Measurements from ENCODE around the gene SBF1. TPM values are rescaled to one million over a fixed set of nuclear protein-coding genes. Genes with fewer than 3 reads are reported as not detected.

Gene SBF1
- total and polyA plus RNA-seq, 2 donors (not counting 1 experiment from before 2014, with no cell fraction given): 13.5 to 75.8 TPM

DNA sequence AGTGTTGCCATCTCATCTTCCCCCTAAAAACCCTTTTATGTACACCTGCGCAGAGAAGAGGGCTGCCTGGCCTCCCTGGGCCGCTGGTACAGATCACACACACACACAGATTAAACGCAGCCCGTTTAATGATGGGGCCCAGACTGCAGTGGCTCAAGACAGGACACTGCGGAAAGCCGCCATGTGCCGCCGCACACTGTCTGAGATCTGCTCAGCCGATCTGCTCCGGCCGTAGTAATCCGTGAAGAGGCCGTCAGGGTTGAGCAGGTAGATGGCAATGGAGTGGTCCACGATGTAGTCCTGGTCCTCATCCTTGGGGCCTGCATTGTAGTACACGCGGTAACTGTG is 48.6 kb upstream of the SBF1 start:
- Histone ChIP-seq H3K9me3 (ENCODE audit: control insufficient read depth, insufficient read depth, low read depth, low read length) (no peaks in the 10 kb centered on the region), H3K4me3 (replicated peaks in 1 of 4; ENCODE audit: control extremely low read depth in 1 of 4, insufficient read depth in 1 of 4, low read depth in 3 of 4, low read length in 4 of 4) (no peak overlapping the region), H3K4me2 (ENCODE audit: extremely low read depth, insufficient read depth, low read length) (no peak overlapping the region), H3K27ac (ENCODE audit: insufficient read depth, low read length) (no peak overlapping the region), H3K79me2 (ENCODE audit: control insufficient read depth, insufficient read depth, low read length) (peaks cover 18% of the 10 kb centered on the region), H3K9ac (ENCODE audit: insufficient read depth, low read length) (no peak overlapping the region), H3K4me1 (ENCODE audit: control insufficient read depth, extremely low read depth, insufficient read depth, low read length) (peaks cover 11% of the 10 kb centered on the region), H3K36me3 (ENCODE audit: control insufficient read depth, insufficient read depth, low read length) (peaks cover 19% of the 10 kb centered on the region), H4K20me1 (ENCODE audit: control insufficient read depth, extremely low read depth, insufficient read depth, low read length) (no peaks in the 10 kb centered on the region), H3K27me3 (ENCODE audit: control insufficient read depth, insufficient read depth, low read length) (no peaks in the 10 kb centered on the region), H2AFZ (ENCODE audit: low read length) (no peak overlapping the region)
- no peak for DNase-seq (ENCODE audit: low read depth in 2 of 2)
- TF ChIP-seq, protein P1, sequence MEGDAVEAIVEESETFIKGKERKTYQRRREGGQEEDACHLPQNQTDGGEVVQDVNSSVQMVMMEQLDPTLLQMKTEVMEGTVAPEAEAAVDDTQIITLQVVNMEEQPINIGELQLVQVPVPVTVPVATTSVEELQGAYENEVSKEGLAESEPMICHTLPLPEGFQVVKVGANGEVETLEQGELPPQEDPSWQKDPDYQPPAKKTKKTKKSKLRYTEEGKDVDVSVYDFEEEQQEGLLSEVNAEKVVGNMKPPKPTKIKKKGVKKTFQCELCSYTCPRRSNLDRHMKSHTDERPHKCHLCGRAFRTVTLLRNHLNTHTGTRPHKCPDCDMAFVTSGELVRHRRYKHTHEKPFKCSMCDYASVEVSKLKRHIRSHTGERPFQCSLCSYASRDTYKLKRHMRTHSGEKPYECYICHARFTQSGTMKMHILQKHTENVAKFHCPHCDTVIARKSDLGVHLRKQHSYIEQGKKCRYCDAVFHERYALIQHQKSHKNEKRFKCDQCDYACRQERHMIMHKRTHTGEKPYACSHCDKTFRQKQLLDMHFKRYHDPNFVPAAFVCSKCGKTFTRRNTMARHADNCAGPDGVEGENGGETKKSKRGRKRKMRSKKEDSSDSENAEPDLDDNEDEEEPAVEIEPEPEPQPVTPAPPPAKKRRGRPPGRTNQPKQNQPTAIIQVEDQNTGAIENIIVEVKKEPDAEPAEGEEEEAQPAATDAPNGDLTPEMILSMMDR (conservative IDR thresholded peaks at IDR 0.05 in 1 of 2, IDR thresholded peaks at IDR 0.05 in 1 of 2; ENCODE audit: low read depth in 1 of 2, low read length in 2 of 2): no peak
- TF ChIP-seq EZH2 (IDR thresholded peaks at IDR 0.05; ENCODE audit: low read length, missing control alignments): no peak

DNA sequence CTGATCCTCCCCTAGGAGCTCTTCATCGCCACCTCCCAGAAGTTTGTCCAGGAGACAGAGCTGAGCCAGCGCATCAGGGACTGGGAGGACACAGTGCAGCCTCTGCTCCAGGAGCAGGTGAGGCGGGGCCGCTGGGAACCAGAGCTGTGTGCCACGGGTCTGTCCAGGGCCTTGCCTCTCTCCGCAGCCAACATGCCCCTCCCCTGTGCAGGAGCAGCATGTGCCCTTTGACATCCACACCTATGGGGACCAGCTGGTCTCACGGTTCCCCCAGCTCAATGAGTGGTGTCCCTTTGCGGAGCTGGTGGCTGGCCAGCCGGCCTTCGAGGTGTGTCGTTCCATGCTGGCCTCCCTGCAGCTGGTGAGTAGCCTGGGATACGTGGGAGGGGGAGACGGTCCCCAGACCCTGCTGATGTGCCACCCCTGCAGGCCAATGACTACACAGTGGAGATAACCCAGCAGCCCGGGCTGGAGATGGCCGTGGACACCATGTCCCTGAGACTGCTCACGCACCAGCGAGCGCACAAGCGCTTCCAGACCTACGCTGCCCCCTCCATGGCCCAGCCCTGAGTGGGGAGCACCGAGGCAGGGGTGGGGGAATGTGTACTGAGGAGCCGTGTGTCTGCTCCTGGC is 48.1 kb upstream of the SBF1 start:
- Histone ChIP-seq H3K79me2 (ENCODE audit: control insufficient read depth, insufficient read depth, low read length) (peaks cover 18% of the 10 kb centered on the region), H3K9ac (ENCODE audit: insufficient read depth, low read length) (no peak overlapping the region), H2AFZ (ENCODE audit: low read length) (no peak overlapping the region), H3K4me2 (ENCODE audit: extremely low read depth, insufficient read depth, low read length) (no peak overlapping the region), H3K9me3 (ENCODE audit: control insufficient read depth, insufficient read depth, low read depth, low read length) (no peaks in the 10 kb centered on the region), H3K4me1 (ENCODE audit: control insufficient read depth, extremely low read depth, insufficient read depth, low read length) (peaks cover 11% of the 10 kb centered on the region), H3K36me3 (ENCODE audit: control insufficient read depth, insufficient read depth, low read length) (peaks cover 21% of the 10 kb centered on the region), H3K27ac (ENCODE audit: insufficient read depth, low read length) (no peak overlapping the region), H4K20me1 (ENCODE audit: control insufficient read depth, extremely low read depth, insufficient read depth, low read length) (no peaks in the 10 kb centered on the region), H3K4me3 (replicated peaks in 1 of 4; ENCODE audit: control extremely low read depth in 1 of 4, insufficient read depth in 1 of 4, low read depth in 3 of 4, low read length in 4 of 4) (no peak overlapping the region), H3K27me3 (ENCODE audit: control insufficient read depth, insufficient read depth, low read length) (no peaks in the 10 kb centered on the region)
- no peak for DNase-seq (ENCODE audit: low read depth in 2 of 2)
- TF ChIP-seq EZH2 (IDR thresholded peaks at IDR 0.05; ENCODE audit: low read length, missing control alignments): no peak
- TF ChIP-seq, protein P1 (conservative IDR thresholded peaks at IDR 0.05 in 1 of 2, IDR thresholded peaks at IDR 0.05 in 1 of 2; ENCODE audit: low read depth in 1 of 2, low read length in 2 of 2): no peak

DNA sequence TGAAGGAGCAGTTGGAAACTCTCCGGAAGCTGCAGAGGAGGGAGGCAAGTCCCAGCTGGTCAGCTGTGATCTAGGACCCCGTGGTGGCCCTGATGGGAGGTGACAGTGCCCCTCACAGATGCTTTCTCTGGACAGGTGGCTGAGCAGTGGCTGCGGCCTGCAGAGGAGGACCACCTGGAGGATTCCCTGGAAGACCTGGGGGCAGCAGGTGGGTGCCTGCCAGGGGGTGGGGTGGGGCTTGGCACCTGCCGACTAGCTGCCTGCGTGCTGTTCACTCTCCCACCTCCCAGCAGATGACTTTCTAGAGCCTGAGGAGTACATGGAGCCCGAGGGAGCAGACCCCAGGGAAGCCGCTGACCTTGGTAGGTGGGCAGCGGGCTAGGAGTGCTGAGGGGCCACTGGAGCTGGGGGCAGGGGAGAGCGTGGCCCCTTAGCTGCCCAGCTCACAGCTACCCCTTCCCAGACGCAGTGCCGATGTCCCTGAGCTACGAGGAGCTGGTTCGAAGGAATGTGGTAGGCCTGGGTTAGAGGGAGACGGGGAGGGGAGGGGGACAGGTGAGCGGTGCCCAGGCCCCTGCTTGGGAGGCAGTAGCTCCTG is 47.5 kb upstream of the SBF1 start:
- Histone ChIP-seq H3K27ac (ENCODE audit: insufficient read depth, low read length) (no peak overlapping the region), H3K79me2 (ENCODE audit: control insufficient read depth, insufficient read depth, low read length) (peaks cover 18% of the 10 kb centered on the region), H3K4me3 (replicated peaks in 1 of 4; ENCODE audit: control extremely low read depth in 1 of 4, insufficient read depth in 1 of 4, low read depth in 3 of 4, low read length in 4 of 4) (no peak overlapping the region), H4K20me1 (ENCODE audit: control insufficient read depth, extremely low read depth, insufficient read depth, low read length) (no peaks in the 10 kb centered on the region), H3K9ac (ENCODE audit: insufficient read depth, low read length) (no peak overlapping the region), H2AFZ (ENCODE audit: low read length) (no peak overlapping the region), H3K36me3 (ENCODE audit: control insufficient read depth, insufficient read depth, low read length) (peaks cover 21% of the 10 kb centered on the region), H3K27me3 (ENCODE audit: control insufficient read depth, insufficient read depth, low read length) (no peaks in the 10 kb centered on the region), H3K4me1 (ENCODE audit: control insufficient read depth, extremely low read depth, insufficient read depth, low read length) (peaks cover 11% of the 10 kb centered on the region), H3K9me3 (ENCODE audit: control insufficient read depth, insufficient read depth, low read depth, low read length) (no peaks in the 10 kb centered on the region), H3K4me2 (ENCODE audit: extremely low read depth, insufficient read depth, low read length) (no peak overlapping the region)
- DNase-seq (ENCODE audit: low read depth in 2 of 2): no peak
- TF ChIP-seq, protein P1 (conservative IDR thresholded peaks at IDR 0.05 in 1 of 2, IDR thresholded peaks at IDR 0.05 in 1 of 2; ENCODE audit: low read depth in 1 of 2, low read length in 2 of 2): no peak
- no peak for TF ChIP-seq EZH2 (IDR thresholded peaks at IDR 0.05; ENCODE audit: low read length, missing control alignments)
